Keratinocyte (primary cell): ENCODE measurements around the gene ADCY5. TPM values are rescaled to one million over a fixed set of nuclear protein-coding genes. Genes with fewer than 3 reads are reported as not detected.

Experiments used
- DNase-seq: peaks from one replicate; pipeline ENCODE4 v3.0.0-alpha.2; 2011; ENCODE audit warnings: low read depth, missing footprints, low spot score
- FAIRE-seq: peaks from 2 replicates; lab custom pipeline; 2011; peaks lifted over from hg19 to GRCh38; lab: Jason Lieb, UNC
- H2AFZ ChIP-seq: 2 replicates; pipeline ENCODE4 v1.6.0; 2012; ENCODE audit warnings: low read length, control low read depth, inconsistent platforms; ENCODE audit not compliant: control insufficient read depth
- H3K27ac ChIP-seq: 2 replicates; pipeline ENCODE4 v1.5.1; 2011; ENCODE audit warnings: low read length; ENCODE audit not compliant: control insufficient read depth, insufficient read depth
- H3K27me3 ChIP-seq: 3 replicates; pipeline ENCODE4 v1.6.0; 2011; ENCODE audit warnings: low read length; ENCODE audit not compliant: control insufficient read depth, insufficient read depth; ENCODE audit errors: extremely low read depth
- H3K36me3 ChIP-seq, 2 experiments: 2 replicates in 1 of 2; 3 replicates in 1 of 2; pipeline ENCODE4 v1.5.1; 2011; ENCODE audit warnings: low read length in 2 of 2, mild to moderate bottlenecking in 1 of 2; ENCODE audit not compliant: control insufficient read depth in 2 of 2, insufficient read depth in 2 of 2; ENCODE audit errors: extremely low read depth in 1 of 2
- H3K4me1 ChIP-seq: 3 replicates; pipeline ENCODE4 v1.5.1; 2011; ENCODE audit warnings: low read length; ENCODE audit not compliant: control insufficient read depth, insufficient read depth; ENCODE audit errors: extremely low read depth
- H3K4me2 ChIP-seq: 3 replicates; pipeline ENCODE4 v1.6.0; 2011; ENCODE audit warnings: low read depth, low read length; ENCODE audit not compliant: control insufficient read depth, insufficient read depth; ENCODE audit errors: extremely low read depth
- H3K4me3 ChIP-seq, 3 experiments: fragments of 200-600 bp in 1 of 3; sonication (generic) in 1 of 3; 2 replicates in 2 of 3; 3 replicates in 1 of 3; pipeline ENCODE4 v1.5.1; 2011 to 2016; ENCODE audit warnings: low read length in 3 of 3, mild to moderate bottlenecking in 3 of 3, control low read depth in 2 of 3, inconsistent platforms in 1 of 3, low read depth in 1 of 3, mixed read lengths in 1 of 3, mixed run types in 1 of 3, moderate library complexity in 1 of 3; ENCODE audit not compliant: control insufficient read depth in 2 of 3, insufficient read depth in 2 of 3; ENCODE audit errors: extremely low read depth in 1 of 3
- H3K79me2 ChIP-seq: 2 replicates; pipeline ENCODE4 v1.6.0; 2012; ENCODE audit warnings: low read length; ENCODE audit not compliant: control insufficient read depth, insufficient read depth
- H3K9ac ChIP-seq: 3 replicates; pipeline ENCODE4 v1.6.0; 2011; ENCODE audit warnings: low read length; ENCODE audit not compliant: control insufficient read depth, insufficient read depth; ENCODE audit errors: extremely low read depth
- H3K9me1 ChIP-seq: 3 replicates; pipeline ENCODE4 v1.6.0; 2011; ENCODE audit warnings: low read length; ENCODE audit not compliant: control insufficient read depth, insufficient read depth; ENCODE audit errors: extremely low read depth
- H3K9me3 ChIP-seq: 2 replicates; pipeline ENCODE4 v1.5.1; 2012; ENCODE audit warnings: low read depth, low read length; ENCODE audit not compliant: control insufficient read depth
- H4K20me1 ChIP-seq: 3 replicates; pipeline ENCODE4 v1.6.0; 2011; ENCODE audit warnings: low read length; ENCODE audit not compliant: control insufficient read depth, insufficient read depth; ENCODE audit errors: extremely low read depth
- EZH2 ChIP-seq: IDR thresholded peaks from one replicate; pipeline ENCODE4 v1.6.1; 2012; ENCODE audit warnings: inconsistent platforms, mild to moderate bottlenecking, low read length, moderate library complexity
- dilution Hi-C: fragments of 300-500 bp; cut with MboI; formaldehyde crosslinking; loops from one replicate; pipeline ENCODE4 v1.7.0; 2020; ENCODE audit warnings: low sequenced_read_pairs; ENCODE audit not compliant: extremely low pct_ligation_motif_present
- polyA plus RNA-seq, 5 experiments: library from polyadenylated mRNA; depleted of rRNA in 3 of 5; stranded (reverse) in 3 of 5; stranded (forward) in 1 of 5; unstranded in 1 of 5; fragments of >200 nt; gene quantifications; 1 replicate in 1 of 5; 2 replicates in 3 of 5; 3 replicates in 1 of 5; pipeline versions ENCODE4 v1.2.1 to v1.2.3, GENCODE V29; 2011 to 2012; ENCODE audit warnings: missing spikeins in 2 of 5, low read depth in 1 of 5, low replicate concordance in 1 of 5
- TF ChIP-seq, protein P1 (sequence below), 3 experiments: IDR thresholded peaks in 1 of 3; conservative IDR thresholded peaks in 1 of 3; optimal IDR thresholded peaks in 1 of 3; 2 replicates in 2 of 3; 3 replicates in 1 of 3; pipeline versions ENCODE3 to v1.5.1; 2011; ENCODE audit warnings: low read length in 3 of 3, mild to moderate bottlenecking in 3 of 3, moderate library complexity in 2 of 3, control low read depth in 1 of 3, inconsistent platforms in 1 of 3; ENCODE audit not compliant: insufficient read depth in 2 of 3; ENCODE audit errors: extremely low read depth in 1 of 3

Gene ADCY5
- polyA plus RNA-seq, 1 donor (not counting 4 experiments of a cell fraction or from before 2014, with no cell fraction given), result not detected

DNA sequence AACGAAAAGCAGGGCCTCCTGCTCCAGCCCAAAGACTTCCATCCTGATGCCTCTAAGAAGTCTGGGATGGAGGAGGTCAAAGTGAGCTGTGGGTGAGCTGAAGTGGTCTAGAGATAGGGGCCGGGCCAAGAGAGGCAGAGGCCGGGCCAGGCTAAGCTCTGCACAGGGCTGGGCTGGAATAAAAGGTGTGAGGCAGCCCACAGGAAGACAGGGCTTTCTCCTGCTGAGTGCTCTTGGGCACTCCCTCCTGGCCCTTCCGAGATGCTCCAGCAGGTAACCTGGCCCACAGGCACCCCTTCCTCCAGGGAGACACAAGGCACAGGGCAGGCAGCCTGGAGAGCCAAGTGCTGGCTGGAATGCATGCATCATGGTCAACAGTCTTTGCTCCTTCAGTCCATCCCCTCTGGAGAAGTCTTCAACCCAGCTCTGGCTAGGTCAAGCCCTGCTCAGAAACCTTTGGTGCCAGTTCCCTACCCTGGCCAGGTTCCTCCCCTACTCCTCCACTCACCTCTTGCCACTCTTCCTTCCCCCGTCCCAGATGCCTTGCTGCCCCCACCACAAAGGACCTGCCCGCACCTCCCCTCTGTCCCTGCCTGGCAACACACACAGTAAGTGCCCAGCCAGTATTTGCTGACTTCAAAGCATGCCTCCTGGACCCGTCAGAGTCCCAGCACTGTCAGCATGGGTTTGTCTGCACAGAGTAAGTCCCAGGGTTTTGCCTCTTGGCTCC, 153.6 kb downstream of the ADCY5 start:
- H3K27me3 ChIP-seq, result peaks cover 12% of the 10 kb centered on the region
- H3K4me2 ChIP-seq, result no peak overlapping the region
- H3K27ac ChIP-seq, result no peak overlapping the region
- dilution Hi-C loops, result no loop called here
- H3K9ac ChIP-seq, result no peak overlapping the region
- peaks cover 2% of the 10 kb centered on the region for H4K20me1 ChIP-seq
- DNase-seq, result no peak
- FAIRE-seq, result no peak
- H2AFZ ChIP-seq, result no peak overlapping the region
- H3K9me1 ChIP-seq, result no peaks in the 10 kb centered on the region
- H3K4me3 ChIP-seq, result no peak overlapping the region
- H3K36me3 ChIP-seq, result no peaks in the 10 kb centered on the region
- no peaks in the 10 kb centered on the region for H3K4me1 ChIP-seq
- no peak for TF ChIP-seq EZH2
- TF ChIP-seq, protein P1, sequence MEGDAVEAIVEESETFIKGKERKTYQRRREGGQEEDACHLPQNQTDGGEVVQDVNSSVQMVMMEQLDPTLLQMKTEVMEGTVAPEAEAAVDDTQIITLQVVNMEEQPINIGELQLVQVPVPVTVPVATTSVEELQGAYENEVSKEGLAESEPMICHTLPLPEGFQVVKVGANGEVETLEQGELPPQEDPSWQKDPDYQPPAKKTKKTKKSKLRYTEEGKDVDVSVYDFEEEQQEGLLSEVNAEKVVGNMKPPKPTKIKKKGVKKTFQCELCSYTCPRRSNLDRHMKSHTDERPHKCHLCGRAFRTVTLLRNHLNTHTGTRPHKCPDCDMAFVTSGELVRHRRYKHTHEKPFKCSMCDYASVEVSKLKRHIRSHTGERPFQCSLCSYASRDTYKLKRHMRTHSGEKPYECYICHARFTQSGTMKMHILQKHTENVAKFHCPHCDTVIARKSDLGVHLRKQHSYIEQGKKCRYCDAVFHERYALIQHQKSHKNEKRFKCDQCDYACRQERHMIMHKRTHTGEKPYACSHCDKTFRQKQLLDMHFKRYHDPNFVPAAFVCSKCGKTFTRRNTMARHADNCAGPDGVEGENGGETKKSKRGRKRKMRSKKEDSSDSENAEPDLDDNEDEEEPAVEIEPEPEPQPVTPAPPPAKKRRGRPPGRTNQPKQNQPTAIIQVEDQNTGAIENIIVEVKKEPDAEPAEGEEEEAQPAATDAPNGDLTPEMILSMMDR (optimal IDR thresholded peaks at IDR 0.05 in 1 of 3, IDR thresholded peaks at IDR 0.05 in 1 of 3, conservative IDR thresholded peaks at IDR 0.05 in 1 of 3; ENCODE audit: extremely low read depth in 1 of 3, insufficient read depth in 2 of 3, low read length in 3 of 3), result no peak
- H3K79me2 ChIP-seq, result no peaks in the 10 kb centered on the region
- H3K9me3 ChIP-seq, result no peaks in the 10 kb centered on the region

DNA sequence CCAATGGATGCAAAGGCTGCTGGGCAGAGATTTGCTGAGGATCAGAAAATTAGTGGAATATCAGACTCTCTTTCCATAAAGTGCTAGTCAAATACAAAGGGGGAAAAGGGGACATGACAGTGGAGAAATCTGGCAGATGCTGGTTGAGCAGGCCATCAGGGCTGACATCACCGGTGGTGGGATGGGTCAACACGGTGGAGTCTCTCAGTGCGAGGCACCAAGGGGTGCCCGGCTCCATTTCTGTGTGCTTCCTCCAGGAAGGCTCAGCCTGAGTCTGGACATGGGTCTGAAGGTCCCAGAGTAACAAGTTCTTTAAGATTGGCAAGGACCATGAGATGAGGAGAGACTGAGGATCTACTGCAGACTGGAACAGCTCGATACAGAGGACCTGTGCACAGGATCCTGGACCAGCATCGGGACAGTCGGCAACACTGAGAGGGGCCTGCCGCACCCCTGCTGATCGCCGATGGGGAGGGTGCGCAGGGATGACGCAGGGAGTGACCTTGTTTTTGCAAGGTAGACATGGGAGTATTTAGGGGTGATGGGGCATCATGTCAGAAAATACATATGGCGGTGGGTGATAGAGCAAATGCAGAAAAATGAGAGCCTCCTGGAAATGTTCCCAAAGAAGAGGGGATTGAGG, 154.5 kb downstream of the ADCY5 start:
- Histone ChIP-seq H3K4me3 (no peak overlapping the region), H3K4me2 (no peak overlapping the region), H3K79me2 (no peaks in the 10 kb centered on the region), H3K9me1 (no peaks in the 10 kb centered on the region), H3K4me1 (no peaks in the 10 kb centered on the region), H3K27me3 (peaks cover 13% of the 10 kb centered on the region), H3K9ac (no peak overlapping the region), H3K9me3 (no peaks in the 10 kb centered on the region), H3K36me3 (no peaks in the 10 kb centered on the region), H4K20me1 (peaks cover 2% of the 10 kb centered on the region), H2AFZ (no peak overlapping the region), H3K27ac (no peak overlapping the region)
- dilution Hi-C loops, result no loop called here
- no peak for DNase-seq
- no peak for FAIRE-seq
- TF ChIP-seq, protein P1 (optimal IDR thresholded peaks at IDR 0.05 in 1 of 3, IDR thresholded peaks at IDR 0.05 in 1 of 3, conservative IDR thresholded peaks at IDR 0.05 in 1 of 3; ENCODE audit: extremely low read depth in 1 of 3, insufficient read depth in 2 of 3, low read length in 3 of 3), result no peak
- no peak for TF ChIP-seq EZH2
